Endothelial cell of hepatic sinusoid (primary cell): ENCODE results near the gene TUBA3D.
"Not testable (repeated sequence)": the region's sequence is repeated elsewhere in the genome, so short reads cannot be mapped to it uniquely, and the experiment has no call there.

ENCODE experiments used
- in situ Hi-C: cut with HindIII; loops from 2 replicates; pipeline ENCODE4 v1.10.0; 2017; ENCODE audit warnings: low sequenced_read_pairs

The TUBA3D gene

DNA sequence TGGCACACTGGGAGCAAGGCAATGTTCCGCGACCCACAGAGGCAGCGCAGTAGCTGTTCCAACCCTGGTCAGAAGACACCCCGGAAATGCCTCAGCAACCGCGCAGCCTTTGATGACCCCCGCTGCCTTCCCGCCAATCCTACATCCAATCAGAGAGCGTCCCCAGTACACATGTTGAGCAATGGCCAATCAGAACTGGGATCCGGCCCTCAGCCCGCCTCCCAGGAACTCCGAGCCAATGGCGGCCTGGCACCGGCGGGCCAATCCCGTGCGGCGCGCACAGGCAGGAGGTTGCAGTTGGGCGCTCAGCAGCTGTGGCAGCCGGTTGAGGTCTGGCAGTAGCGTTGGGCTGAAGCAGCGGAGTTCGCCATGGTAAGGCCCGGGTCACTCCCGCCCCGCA is at the start of gene TUBA3D:
TSS of gene TUBA3D (plus strand) at position 289 of the 400 bp plus-strand sequence. CDS start at position 370, 81 bp downstream.
- in situ Hi-C loops = no loop called here

GRCh38 chr2:131426727-131427126 is 49.2 kb upstream of the TUBA3D start:
- in situ Hi-C loops = no loop called here

GRCh38 chr2:131431336-131431735 is 44.6 kb upstream of the TUBA3D start:
- in situ Hi-C loops = no loop called here

GRCh38 chr2:131440742-131441468 is 35.0 kb upstream of the TUBA3D start:
- in situ Hi-C loops = not testable (repeated sequence)

- in situ Hi-C loops = not testable (repeated sequence)
Observed at GRCh38 chr2:131444736-131445514, 31.0 kb upstream of the TUBA3D start.

GRCh38 chr2:131445515-131445797 is 30.5 kb upstream of the TUBA3D start:
- in situ Hi-C loops = not testable (repeated sequence)

GRCh38 chr2:131445896-131446295 is 30.0 kb upstream of the TUBA3D start:
- in situ Hi-C loops = no loop called here

DNA sequence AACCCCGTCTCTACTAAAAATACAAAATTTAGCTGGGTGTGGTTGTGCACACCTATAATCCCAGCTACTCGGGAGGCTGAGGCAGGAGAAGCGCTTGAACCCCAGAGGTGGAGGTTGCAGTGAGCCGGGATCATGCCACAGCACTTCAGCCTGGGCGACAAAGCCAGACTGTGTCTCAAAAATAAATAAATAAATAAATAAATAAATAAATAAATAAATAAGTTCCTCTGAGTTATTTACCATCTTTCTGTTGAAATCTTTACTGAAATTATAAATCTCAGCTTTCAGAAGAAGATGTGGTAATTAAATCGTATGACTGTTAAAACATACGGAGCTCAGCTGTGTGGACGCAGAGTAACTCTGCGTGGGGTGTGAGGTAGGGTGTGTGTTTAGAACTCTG is 27.9 kb upstream of the TUBA3D start:
- in situ Hi-C loops = not testable (repeated sequence)

DNA sequence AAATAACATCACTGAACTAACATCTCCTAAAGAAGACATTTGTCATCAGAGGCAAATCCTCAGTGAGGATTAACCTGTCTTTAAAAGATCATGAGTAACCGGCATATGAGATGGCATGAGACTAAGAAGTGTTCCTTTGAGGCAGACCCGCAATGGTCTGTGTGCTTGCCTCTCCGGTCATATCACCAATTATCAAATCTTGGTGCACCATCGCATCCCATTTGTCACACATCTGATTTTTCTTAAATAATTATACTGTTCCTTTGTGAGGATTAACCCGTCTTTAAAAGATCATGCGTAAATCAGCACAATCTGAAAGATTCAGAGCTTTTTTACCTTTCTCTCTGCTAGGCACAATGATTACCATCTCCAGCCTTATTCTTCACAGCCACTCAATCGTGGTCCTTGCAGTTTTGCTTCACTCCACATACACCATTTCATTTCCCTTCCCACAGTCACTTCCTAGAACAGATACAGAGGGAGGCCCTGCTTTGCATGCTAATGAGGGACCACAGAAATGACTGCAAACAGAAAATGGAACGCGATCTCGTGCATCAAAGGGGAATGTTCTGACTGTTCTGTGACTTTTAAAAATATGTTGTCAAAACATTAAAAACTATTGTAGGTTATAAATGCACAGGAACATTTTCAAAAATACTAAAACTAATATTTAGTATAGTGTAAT is 24.5 kb upstream of the TUBA3D start:
- in situ Hi-C loops = not testable (repeated sequence)

GRCh38 chr2:131454914-131455313 is 21.0 kb upstream of the TUBA3D start:
- in situ Hi-C loops = not testable (repeated sequence)

DNA sequence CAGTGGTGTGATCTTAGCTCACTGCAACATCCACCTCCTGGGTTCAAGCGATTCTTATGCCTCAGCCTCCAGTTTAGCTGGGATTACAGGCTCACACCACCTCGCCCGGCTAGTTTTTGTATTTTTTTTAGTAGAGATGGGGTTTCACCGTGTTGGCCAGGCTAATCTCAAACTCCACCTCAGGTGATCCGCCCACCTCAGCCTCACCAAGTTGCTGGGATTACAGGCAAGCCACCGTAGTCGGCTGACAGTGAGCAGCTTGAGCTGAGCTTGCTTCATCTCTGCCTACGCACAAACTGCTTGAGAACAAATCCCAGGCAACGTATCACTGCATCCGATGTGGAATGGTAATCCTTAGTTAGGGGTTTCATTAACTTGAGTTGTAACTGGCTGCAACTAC is 8.2 kb upstream of the TUBA3D start:
- in situ Hi-C loops = not testable (repeated sequence)

DNA sequence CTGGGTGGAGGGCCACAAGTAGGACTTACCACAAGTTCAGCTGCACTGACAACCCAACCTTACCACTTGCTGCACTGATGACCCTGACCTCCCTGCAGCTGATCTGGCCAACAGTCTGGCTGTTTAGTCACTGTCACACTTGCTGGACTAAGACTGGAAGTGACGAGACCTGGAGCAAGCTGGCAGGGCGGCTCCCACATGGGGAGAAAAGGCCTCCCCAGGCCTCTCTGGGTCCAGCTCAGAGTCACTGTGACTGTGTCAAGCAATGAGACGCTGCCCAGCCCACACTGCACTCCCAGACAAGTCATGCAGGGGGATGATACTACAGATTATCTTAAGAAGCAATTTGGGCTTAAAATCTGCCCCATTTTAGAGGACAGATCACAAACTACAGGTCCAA is 5.0 kb upstream of the TUBA3D start:
- in situ Hi-C loops = not testable (repeated sequence)

DNA sequence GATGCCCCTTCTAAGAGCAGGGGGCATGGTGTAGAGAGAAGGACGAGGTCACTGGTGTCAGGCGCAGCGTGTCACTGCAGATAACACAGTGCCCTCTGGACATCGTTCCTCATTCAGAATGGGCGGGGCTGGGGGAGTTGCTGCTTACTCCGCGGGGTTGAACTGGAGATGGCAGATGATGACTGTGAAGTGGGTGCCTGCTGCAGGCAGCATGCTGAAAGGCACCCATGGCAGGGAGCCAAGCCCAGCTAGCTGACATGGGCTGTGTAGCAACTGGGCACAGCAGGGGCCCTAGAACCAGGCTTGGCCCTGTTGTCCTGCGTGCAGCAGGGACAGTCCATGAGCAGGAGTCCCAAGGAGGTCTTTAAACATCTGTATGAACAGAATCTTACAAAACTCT is 4.3 kb upstream of the TUBA3D start:
- in situ Hi-C loops = not testable (repeated sequence)

GRCh38 chr2:131473266-131473665 is 2.7 kb upstream of the TUBA3D start:
- in situ Hi-C loops = not testable (repeated sequence)

DNA sequence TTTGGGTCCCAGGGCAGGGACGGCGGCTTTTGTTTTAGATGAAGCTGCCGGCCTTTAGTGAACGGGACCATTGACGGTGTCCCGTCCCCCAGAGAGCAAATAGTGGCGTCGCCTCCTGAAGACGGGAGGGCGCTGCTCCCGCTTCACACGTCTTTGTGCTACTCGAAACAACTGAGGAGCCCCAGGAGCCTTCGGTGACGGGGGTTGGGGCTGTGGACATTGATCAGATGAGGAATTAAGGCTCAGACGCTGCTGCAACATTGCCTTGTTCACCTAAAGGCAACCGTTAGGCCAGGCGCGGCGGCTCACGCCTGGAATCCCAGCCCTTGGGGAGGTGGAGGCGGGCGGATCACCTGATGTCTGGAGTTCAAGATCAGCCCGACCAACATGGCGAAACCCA is 444 bp downstream of the TUBA3D start:
- in situ Hi-C loops = not testable (repeated sequence)

DNA sequence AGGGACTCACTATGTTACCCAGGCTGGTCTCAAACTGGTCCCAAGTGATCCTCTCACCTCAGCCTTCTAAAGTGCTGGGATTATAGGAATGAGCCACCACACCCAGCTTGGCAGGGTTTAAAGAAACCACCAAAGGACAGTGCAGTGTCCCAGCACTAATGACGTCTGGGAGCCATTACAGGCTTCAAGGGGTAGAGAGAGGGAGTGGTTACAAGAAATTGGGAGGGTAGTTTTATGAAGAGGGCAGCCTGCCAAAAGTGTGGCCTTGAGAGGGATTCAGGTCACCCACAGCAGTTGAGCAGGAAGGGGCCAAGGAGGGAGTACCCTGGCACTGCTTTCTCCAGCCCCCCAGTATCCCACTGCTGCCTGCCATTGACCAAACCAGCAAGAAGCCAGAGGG is 1.3 kb downstream of the TUBA3D start:
- in situ Hi-C loops = not testable (repeated sequence)

DNA sequence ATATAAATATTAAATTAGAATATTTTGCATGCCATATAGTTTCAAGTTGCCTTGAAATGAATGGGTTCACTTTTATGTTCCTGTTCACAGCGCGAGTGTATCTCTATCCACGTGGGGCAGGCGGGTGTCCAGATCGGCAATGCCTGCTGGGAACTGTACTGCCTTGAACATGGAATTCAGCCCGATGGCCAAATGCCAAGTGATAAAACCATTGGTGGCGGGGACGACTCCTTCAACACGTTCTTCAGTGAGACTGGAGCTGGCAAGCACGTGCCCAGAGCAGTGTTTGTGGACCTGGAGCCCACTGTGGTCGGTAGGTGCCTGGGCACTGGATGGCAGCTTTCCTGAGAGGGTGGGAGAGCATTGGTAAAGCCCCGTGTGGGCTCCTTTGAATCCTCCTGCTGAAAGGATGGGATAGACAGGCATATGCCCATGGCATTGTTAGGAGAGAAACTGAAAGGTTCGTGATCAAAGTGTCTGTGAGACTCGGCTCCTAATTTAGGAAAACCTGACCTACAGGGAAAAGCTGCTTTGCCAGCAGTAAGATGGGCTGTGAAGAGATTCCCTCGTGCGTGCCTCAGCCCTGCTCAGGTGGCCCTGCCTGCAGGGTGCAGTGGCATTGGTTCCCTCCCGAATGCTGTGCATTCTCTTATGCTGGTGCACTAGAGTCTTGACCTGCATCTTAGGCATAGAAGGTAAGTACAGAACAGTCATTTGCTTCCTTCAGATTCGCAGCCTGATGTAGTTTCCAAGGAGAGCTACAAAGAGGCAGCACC is 2.3 kb downstream of the TUBA3D start:
- in situ Hi-C loops = not testable (repeated sequence)

GRCh38 chr2:131478850-131479461 is 3.0 kb downstream of the TUBA3D start:
- in situ Hi-C loops = not testable (repeated sequence)

DNA sequence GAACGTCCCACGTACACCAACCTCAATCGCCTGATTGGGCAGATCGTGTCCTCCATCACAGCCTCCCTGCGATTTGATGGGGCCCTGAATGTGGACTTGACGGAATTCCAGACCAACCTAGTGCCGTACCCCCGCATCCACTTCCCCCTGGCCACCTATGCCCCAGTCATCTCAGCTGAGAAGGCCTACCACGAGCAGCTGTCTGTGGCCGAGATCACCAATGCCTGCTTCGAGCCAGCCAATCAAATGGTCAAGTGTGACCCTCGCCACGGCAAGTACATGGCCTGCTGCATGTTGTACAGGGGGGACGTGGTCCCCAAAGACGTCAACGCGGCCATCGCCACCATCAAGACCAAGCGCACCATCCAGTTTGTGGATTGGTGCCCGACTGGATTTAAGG is 4.4 kb downstream of the TUBA3D start:
- in situ Hi-C loops = not testable (repeated sequence)

DNA sequence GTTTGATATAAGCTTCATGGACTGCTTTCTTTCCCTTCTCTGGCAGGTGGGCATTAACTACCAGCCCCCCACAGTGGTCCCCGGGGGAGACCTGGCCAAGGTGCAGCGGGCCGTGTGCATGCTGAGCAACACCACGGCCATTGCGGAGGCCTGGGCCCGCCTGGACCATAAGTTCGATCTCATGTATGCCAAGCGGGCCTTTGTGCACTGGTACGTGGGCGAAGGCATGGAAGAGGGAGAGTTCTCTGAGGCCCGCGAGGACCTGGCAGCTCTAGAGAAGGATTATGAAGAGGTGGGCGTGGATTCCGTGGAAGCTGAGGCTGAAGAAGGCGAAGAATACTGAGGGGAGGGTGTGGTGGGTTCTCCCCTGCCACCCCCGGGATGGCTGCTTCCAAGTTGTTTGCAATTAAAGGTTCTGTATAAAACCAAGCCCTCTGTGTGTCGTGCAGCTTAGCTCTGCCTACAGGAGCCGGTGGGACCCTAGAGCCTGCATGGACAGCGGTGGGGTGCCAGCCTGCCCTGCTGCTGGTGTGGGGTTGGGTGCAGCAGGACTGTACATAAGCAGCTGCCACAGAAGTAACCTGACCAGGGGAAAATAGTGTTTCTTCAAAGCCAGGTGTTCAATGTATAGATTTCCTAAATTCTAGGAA is 6.7 kb downstream of the TUBA3D start:
- in situ Hi-C loops = not testable (repeated sequence)
